ENCODE data around the gene INPP4B.
"Not testable (repeated sequence)": the region's sequence is repeated elsewhere in the genome, so short reads cannot be mapped to it uniquely, and the experiment has no call there.

INPP4B gene

GRCh38 chr4:142530728-142531127 lies 315.4 kb downstream of the INPP4B start:
- DNase-seq = no peak

GRCh38 chr4:142528433-142528832 lies 317.7 kb downstream of the INPP4B start:
- DNase-seq = no peak

- DNase-seq = peak; percentile 30
Observed at GRCh38 chr4:142523111-142523510, 323.0 kb downstream of the INPP4B start.

GRCh38 chr4:142519342-142519741 lies 326.8 kb downstream of the INPP4B start:
- no peak for DNase-seq

GRCh38 chr4:142516686-142517526 lies 329.2 kb downstream of the INPP4B start:
- DNase-seq = no peak

GRCh38 chr4:142512161-142512560 lies 333.9 kb downstream of the INPP4B start:
- DNase-seq = no peak

- DNase-seq = no peak
Observed at GRCh38 chr4:142509881-142510280, 336.2 kb downstream of the INPP4B start.

- not testable (repeated sequence) for DNase-seq
Observed at GRCh38 chr4:142509381-142509780, 336.7 kb downstream of the INPP4B start.

GRCh38 chr4:142500966-142501365 lies 345.1 kb downstream of the INPP4B start:
- DNase-seq = no peak

GRCh38 chr4:142497606-142498005 lies 348.5 kb downstream of the INPP4B start:
- no peak for DNase-seq

- no peak for DNase-seq
Observed at GRCh38 chr4:142493255-142494110, 352.6 kb downstream of the INPP4B start.

GRCh38 chr4:142485452-142485851 lies 360.6 kb downstream of the INPP4B start:
- no peak for DNase-seq

- no peak for DNase-seq
Observed at GRCh38 chr4:142480244-142480643, 365.9 kb downstream of the INPP4B start.

- peak; percentile 9 for DNase-seq
Observed at GRCh38 chr4:142475663-142476062, 370.4 kb downstream of the INPP4B start.

GRCh38 chr4:142474398-142475087 lies 371.6 kb downstream of the INPP4B start:
- DNase-seq = no peak

- DNase-seq = no peak
Observed at GRCh38 chr4:142473960-142474338, 372.2 kb downstream of the INPP4B start.

GRCh38 chr4:142473218-142473959 lies 372.7 kb downstream of the INPP4B start:
- no peak for DNase-seq

GRCh38 chr4:142467088-142467487 lies 379.0 kb downstream of the INPP4B start:
- DNase-seq = no peak

- DNase-seq = no peak
Observed at GRCh38 chr4:142465526-142465925, 380.6 kb downstream of the INPP4B start.

- DNase-seq = no peak
Observed at GRCh38 chr4:142463206-142463605, 382.9 kb downstream of the INPP4B start.

- no peak for DNase-seq
Observed at GRCh38 chr4:142452161-142452855, 393.8 kb downstream of the INPP4B start.

Data from activated CD4-positive, alpha-beta T cell treated with anti-CD3 and anti-CD28 coated beads, Interleukin-2, amount 50 U/mL, for 16 hours (primary cell).